Aorta (tissue), 5 donors: Measurements from ENCODE around the gene BSPRY. TPM values are rescaled to one million over a fixed set of nuclear protein-coding genes. Genes with fewer than 3 reads are reported as not detected.

ENCODE experiments used
- ATAC-seq: fragments of 200-7000 bp; cut with Tn5 transposase; one replicate; pipeline ENCODE4 v1.9.1; 2022; ENCODE audit warnings: moderate library complexity; ENCODE audit not compliant: low FRiP score
- DNase-seq, 2 donors: peaks; one replicate each; pipeline ENCODE4 v3.0.0-alpha.2; 2020
- H3K27ac ChIP-seq, 2 donors: one replicate each; pipeline ENCODE4 v1.5.1; 2013; ENCODE audit warnings: low read length in 2 of 2, mild to moderate bottlenecking in 2 of 2, moderate library complexity in 2 of 2, control low read depth in 1 of 2, inconsistent platforms in 1 of 2, low read depth in 1 of 2
- H3K27me3 ChIP-seq, 2 donors: one replicate each; pipeline ENCODE4 v1.6.1; 2013; ENCODE audit warnings: control low read depth in 1 of 2, low read length in 1 of 2, mild to moderate bottlenecking in 1 of 2, moderate library complexity in 1 of 2; ENCODE audit not compliant: insufficient read depth in 2 of 2, control insufficient read depth in 1 of 2
- H3K36me3 ChIP-seq, 2 donors: one replicate each; pipeline ENCODE4 v1.6.1; 2013; ENCODE audit warnings: control low read depth in 1 of 2, low read length in 1 of 2, mild to moderate bottlenecking in 1 of 2; ENCODE audit not compliant: insufficient read depth in 2 of 2, control insufficient read depth in 1 of 2
- H3K4me1 ChIP-seq, 2 donors: one replicate each; pipeline ENCODE4 v1.6.1; 2013; ENCODE audit warnings: low read length in 2 of 2, control low read depth in 1 of 2, mild to moderate bottlenecking in 1 of 2, moderate library complexity in 1 of 2; ENCODE audit not compliant: insufficient read depth in 2 of 2, control insufficient read depth in 1 of 2
- H3K4me3 ChIP-seq, 2 donors: one replicate each; pipeline ENCODE4 v1.5.1; 2013; ENCODE audit warnings: low read length in 2 of 2, control low read depth in 1 of 2, mild to moderate bottlenecking in 1 of 2
- H3K9me3 ChIP-seq: one replicate; pipeline ENCODE4 v1.6.1; 2013; ENCODE audit warnings: mild to moderate bottlenecking, low read length; ENCODE audit not compliant: control insufficient read depth
- WGBS, 2 donors: extraction: QIAGEN DNeasy Blood & Tissue Kit; methylation state at CpG; one replicate each; pipeline ENCODE4 v1.1.7; 2013; 5-methylcytosine and 5-hydroxymethylcytosine counted together
- intact Hi-C, 2 donors: fragments of 100-400 bp; cut with DNase I; formaldehyde crosslinking; loops; one replicate each; pipeline versions ENCODE4 v1.14.2 to v1.15.0; 2022
- polyA plus RNA-seq, 2 donors: library from polyadenylated mRNA; stranded (reverse); fragments of 200-250 nt; gene quantifications; one replicate each; pipeline ENCODE4 v1.2.3, GENCODE V29; 2013
- total RNA-seq, 2 donors: library from RNA; stranded (reverse); fragmentation: NEBNext Ultra II Directional; extraction: Animal tissue kit (Norgen Biotek cat#: 25700); gene quantifications; one replicate each; pipeline ENCODE4 v1.2.1, GENCODE V29; 2021
- donor health status: healthy with polysubstance abuse.
- donor health status: Bipolar disorder and iron deficiency.
- donor health status: DM: no; HTN: no; CAD: no.
- donor health status: DM: no; HTN: no; CAD: no.
- donor health status: DM: yes; HTN: yes; CAD: no.

BSPRY gene
- total and polyA plus RNA-seq, 4 donors: 0.18 to 2.6 (median 0.34) TPM

- WGBS, 2 donors: 93 to 96% methylated on average over 3 of the region's 3 CpGs
- H3K27me3 ChIP-seq: no peaks in the 10 kb centered on the region
- no peak overlapping the region for H3K4me3 ChIP-seq
- H3K9me3 ChIP-seq: no peaks in the 10 kb centered on the region
- H3K4me1 ChIP-seq: no peaks in the 10 kb centered on the region
- DNase-seq (no peak), ATAC-seq (no peak)
- H3K36me3 ChIP-seq: no peaks in the 10 kb centered on the region
- no peak overlapping the region for H3K27ac ChIP-seq
- intact Hi-C loops: no loop called here
Measured at GRCh38 chr9:113348437-113348836, 904 bp upstream of the BSPRY start.

GRCh38 chr9:113349066-113349444 lies 286 bp upstream of the BSPRY start:
- DNase-seq (no peak), ATAC-seq (no peak)
- intact Hi-C loops: no loop called here
- WGBS, 2 donors: 34 to 37% methylated on average over 13 of the region's 13 CpGs
- H3K4me1 ChIP-seq: no peaks in the 10 kb centered on the region
- H3K27ac ChIP-seq: no peak overlapping the region
- no peaks in the 10 kb centered on the region for H3K36me3 ChIP-seq
- no peaks in the 10 kb centered on the region for H3K9me3 ChIP-seq
- H3K27me3 ChIP-seq: no peaks in the 10 kb centered on the region
- peak overlapping the region; percentile 36 to 47 for H3K4me3 ChIP-seq

- Histone ChIP-seq H3K4me3 (no peak overlapping the region), H3K27me3 (no peaks in the 10 kb centered on the region), H3K4me1 (no peaks in the 10 kb centered on the region), H3K9me3 (no peaks in the 10 kb centered on the region), H3K36me3 (no peaks in the 10 kb centered on the region), H3K27ac (no peak overlapping the region)
- no peak for DNase-seq
- 15 to 20% methylated on average over 14 of the region's 14 CpGs for WGBS, 2 donors
- no peak for ATAC-seq
- intact Hi-C loops: no loop called here
Measured at GRCh38 chr9:113350107-113350661, 843 bp downstream of the BSPRY start.

- no peak for DNase-seq
- H3K36me3 ChIP-seq: no peaks in the 10 kb centered on the region
- H3K27ac ChIP-seq: no peak overlapping the region
- intact Hi-C loops: no loop called here
- H3K4me1 ChIP-seq: no peaks in the 10 kb centered on the region
- 76 to 85% methylated on average over 6 of the region's 6 CpGs for WGBS, 2 donors
- H3K4me3 ChIP-seq: no peak overlapping the region
- ATAC-seq: no peak
- H3K9me3 ChIP-seq: no peaks in the 10 kb centered on the region
- no peaks in the 10 kb centered on the region for H3K27me3 ChIP-seq
Measured at GRCh38 chr9:113350937-113351336, 1.6 kb downstream of the BSPRY start.

GRCh38 chr9:113352006-113352405 lies 2.7 kb downstream of the BSPRY start:
- H3K27ac ChIP-seq: no peak overlapping the region
- 86 to 91% methylated on average over 6 of the region's 6 CpGs for WGBS, 2 donors
- H3K27me3 ChIP-seq: no peaks in the 10 kb centered on the region
- DNase-seq: no peak
- no peak overlapping the region for H3K4me3 ChIP-seq
- H3K9me3 ChIP-seq: no peaks in the 10 kb centered on the region
- no peaks in the 10 kb centered on the region for H3K4me1 ChIP-seq
- H3K36me3 ChIP-seq: no peaks in the 10 kb centered on the region
- no peak for ATAC-seq
- intact Hi-C loops: no loop called here

- H3K27ac ChIP-seq: no peak overlapping the region
- WGBS, 2 donors: 91 to 92% methylated on average over 1 of the region's 1 CpG
- H3K27me3 ChIP-seq: no peaks in the 10 kb centered on the region
- no peaks in the 10 kb centered on the region for H3K4me1 ChIP-seq
- DNase-seq: no peak
- intact Hi-C loops: no loop called here
- H3K4me3 ChIP-seq: no peak overlapping the region
- no peaks in the 10 kb centered on the region for H3K9me3 ChIP-seq
- ATAC-seq: no peak
- H3K36me3 ChIP-seq: no peaks in the 10 kb centered on the region
Measured at GRCh38 chr9:113352411-113352810, 3.1 kb downstream of the BSPRY start.

- H3K9me3 ChIP-seq: no peaks in the 10 kb centered on the region
- no peak for DNase-seq
- no peak for ATAC-seq
- H3K27me3 ChIP-seq: no peaks in the 10 kb centered on the region
- intact Hi-C loops: no loop called here
- H3K4me3 ChIP-seq: no peak overlapping the region
- H3K4me1 ChIP-seq: no peaks in the 10 kb centered on the region
- no peaks in the 10 kb centered on the region for H3K36me3 ChIP-seq
- 75 to 86% methylated on average over 4 of the region's 4 CpGs for WGBS, 2 donors
- no peak overlapping the region for H3K27ac ChIP-seq
Measured at GRCh38 chr9:113355040-113355596, 5.8 kb downstream of the BSPRY start.

GRCh38 chr9:113356686-113357292 lies 7.4 kb downstream of the BSPRY start:
- DNase-seq (no peak), ATAC-seq (no peak)
- no peak overlapping the region for H3K27ac ChIP-seq
- WGBS, 2 donors: 66 to 73% methylated on average over 7 of the region's 7 CpGs
- H3K27me3 ChIP-seq: no peaks in the 10 kb centered on the region
- no peak overlapping the region for H3K4me3 ChIP-seq
- no peaks in the 10 kb centered on the region for H3K4me1 ChIP-seq
- no peaks in the 10 kb centered on the region for H3K9me3 ChIP-seq
- intact Hi-C loops: no loop called here
- no peaks in the 10 kb centered on the region for H3K36me3 ChIP-seq

- Histone ChIP-seq H3K27ac (no peak overlapping the region), H3K4me3 (no peak overlapping the region), H3K27me3 (no peaks in the 10 kb centered on the region), H3K36me3 (no peaks in the 10 kb centered on the region), H3K4me1 (no peaks in the 10 kb centered on the region), H3K9me3 (no peaks in the 10 kb centered on the region)
- DNase-seq (no peak), ATAC-seq (no peak)
- intact Hi-C loops: no loop called here
- WGBS, 2 donors: 90 to 94% methylated on average over 1 of the region's 1 CpG
Measured at GRCh38 chr9:113359385-113359784, 10.0 kb downstream of the BSPRY start.
